BJ (cell line): ENCODE results near the gene F12. TPM values are rescaled to one million over a fixed set of nuclear protein-coding genes. Genes with fewer than 3 reads are reported as not detected.

Experiments
- CTCF ChIA-PET: fragments of 350-600 bp; formaldehyde crosslinking; extraction: SDS; loops from one replicate; lab custom pipeline; 2021; ENCODE audit warnings: antibody characterized with exemption, inconsistent platforms; lab: Yijun Ruan, JAX
- POLR2A ChIA-PET: fragments of 300-600 bp; sonication (Branson Sonifier 250); formaldehyde crosslinking; extraction: SDS; loops from one replicate; lab custom pipeline; 2021; ENCODE audit warnings: antibody characterized with exemption; lab: Charles Lee
- DNase-seq: peaks from one replicate; pipeline ENCODE4 v3.0.0-alpha.2; 2011; ENCODE audit warnings: low read depth
- H3K27me3 ChIP-seq: 2 replicates; pipeline ENCODE4 v1.6.0; 2011; ENCODE audit warnings: low read length; ENCODE audit not compliant: control insufficient read depth, insufficient read depth
- H3K36me3 ChIP-seq: 2 replicates; pipeline ENCODE4 v1.5.1; 2011; ENCODE audit warnings: low read length; ENCODE audit not compliant: control insufficient read depth, insufficient read depth
- H3K4me3 ChIP-seq: 2 replicates; pipeline ENCODE4 v1.5.1; 2011; ENCODE audit warnings: low read depth, mild to moderate bottlenecking, control low read depth, low read length
- CTCF ChIP-seq: IDR thresholded peaks from 2 replicates; pipeline ENCODE4 v1.5.1; 2011; ENCODE audit warnings: low read depth, mild to moderate bottlenecking, control low read depth, inconsistent platforms, low read length, moderate library complexity; ENCODE audit not compliant: insufficient read depth
- polyA plus RNA-seq: library from polyadenylated mRNA; depleted of rRNA; stranded (reverse); fragments of >200 nt; gene quantifications from 2 replicates; pipeline ENCODE4 v1.2.3, GENCODE V29; 2011; rRNA removed

Gene F12
- polyA plus RNA-seq, 1 experiment: 0.69 TPM

DNA sequence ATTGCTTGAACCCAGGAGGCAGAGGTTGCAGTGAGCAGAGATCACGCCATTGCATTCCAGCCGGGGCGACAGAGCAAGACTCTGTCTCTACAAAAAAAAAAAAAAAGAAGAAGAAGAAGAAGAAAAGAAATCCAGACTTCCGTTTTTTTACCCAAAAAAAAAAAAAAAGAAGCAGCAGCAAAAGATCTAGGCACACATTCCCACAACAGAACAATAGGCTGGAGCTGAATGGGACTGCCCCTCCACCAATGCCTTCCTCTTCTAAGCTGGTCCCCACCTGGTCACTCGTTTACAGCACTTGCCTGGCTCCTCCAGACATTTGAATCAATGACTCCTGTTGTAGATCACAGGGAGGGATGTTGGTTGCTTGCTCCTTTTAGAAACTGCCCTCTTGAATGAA lies 56.3 kb downstream of the F12 start:
- ChIA-PET CTCF (interaction anchor here (0.8 to 1.8 kb wide), 3 partner anchors 8 to 37 kb away, joined by 3 to 5 read pairs (median 3); no protein-coding TSS in a partner anchor), POLR2A (no interaction called here)
- DNase-seq: no peak
- Histone ChIP-seq H3K4me3 (no peak overlapping the region), H3K36me3 (peaks cover 3% of the 10 kb centered on the region), H3K27me3 (peaks cover 5% of the 10 kb centered on the region)
- TF ChIP-seq CTCF: no peak

Other genes starting within 250 kb of the F12 start
- gene RAB24, start 105.8 kb downstream of the F12 start, polyA plus RNA-seq: 39.7 and 54.7 TPM in 2 replicates
- gene PRELID1, start 105.8 kb downstream of the F12 start, polyA plus RNA-seq: 182 and 245 TPM in 2 replicates
- gene MXD3, start 97.7 kb downstream of the F12 start, polyA plus RNA-seq: 11.8 and 18.1 TPM in 2 replicates
- gene LMAN2, start 57.9 kb downstream of the F12 start, polyA plus RNA-seq: 228 and 248 TPM in 2 replicates
- 4.1 and 6.0 TPM in 2 replicates for gene RGS14, start 51.6 kb downstream of the F12 start, polyA plus RNA-seq
- gene SLC34A1, start 25.1 kb downstream of the F12 start, polyA plus RNA-seq: not detected in 2 replicates
- not detected in 2 replicates for gene PFN3, start 8.9 kb downstream of the F12 start, polyA plus RNA-seq
- gene GRK6, start 17.1 kb upstream of the F12 start, polyA plus RNA-seq: 24.0 and 37.7 TPM in 2 replicates
- gene PRR7, start 37.2 kb upstream of the F12 start, polyA plus RNA-seq: 1.6 TPM in 2 replicates
- gene DBN1, start 64.1 kb upstream of the F12 start, polyA plus RNA-seq: 103 and 176 TPM in 2 replicates
- gene PDLIM7, start 88.0 kb upstream of the F12 start, polyA plus RNA-seq: 344 and 624 TPM in 2 replicates
- 0.92 and 1.2 TPM in 2 replicates for gene DOK3, start 100.3 kb upstream of the F12 start, polyA plus RNA-seq
- gene DDX41, start 107.4 kb upstream of the F12 start, polyA plus RNA-seq: 93.3 and 144 TPM in 2 replicates
- 23.1 and 31.9 TPM in 2 replicates for gene FAM193B, start 145.0 kb upstream of the F12 start, polyA plus RNA-seq
- gene TMED9, start 182.6 kb upstream of the F12 start, polyA plus RNA-seq: 310 and 391 TPM in 2 replicates
- 23.2 and 39.5 TPM in 2 replicates for gene B4GALT7, start 190.6 kb upstream of the F12 start, polyA plus RNA-seq